OCI-LY1 (cell line): Measurements from ENCODE around the gene MBD6.

Experiments used
- EZH2 ChIP-seq: fragments of 200-600 bp; sonication (generic), shearing (Covaris generic); IDR thresholded peaks from 2 replicates; pipeline ENCODE4 v1.8.0; 2017; ENCODE audit warnings: borderline replicate concordance, mixed run types, mild to moderate bottlenecking, antibody characterized with exemption, low read length, moderate library complexity, mixed read lengths
- TF ChIP-seq, protein P1 (sequence below): fragments of 200-600 bp; sonication (generic), shearing (Covaris generic); IDR thresholded peaks from 2 replicates; pipeline ENCODE4 v1.5.1; 2017; ENCODE audit warnings: mild to moderate bottlenecking, antibody characterized with exemption, low read length, moderate library complexity, mixed read lengths

GRCh38 chr12:57479043-57479375 lies 43.6 kb upstream of the MBD6 start:
- TF ChIP-seq, protein P1, sequence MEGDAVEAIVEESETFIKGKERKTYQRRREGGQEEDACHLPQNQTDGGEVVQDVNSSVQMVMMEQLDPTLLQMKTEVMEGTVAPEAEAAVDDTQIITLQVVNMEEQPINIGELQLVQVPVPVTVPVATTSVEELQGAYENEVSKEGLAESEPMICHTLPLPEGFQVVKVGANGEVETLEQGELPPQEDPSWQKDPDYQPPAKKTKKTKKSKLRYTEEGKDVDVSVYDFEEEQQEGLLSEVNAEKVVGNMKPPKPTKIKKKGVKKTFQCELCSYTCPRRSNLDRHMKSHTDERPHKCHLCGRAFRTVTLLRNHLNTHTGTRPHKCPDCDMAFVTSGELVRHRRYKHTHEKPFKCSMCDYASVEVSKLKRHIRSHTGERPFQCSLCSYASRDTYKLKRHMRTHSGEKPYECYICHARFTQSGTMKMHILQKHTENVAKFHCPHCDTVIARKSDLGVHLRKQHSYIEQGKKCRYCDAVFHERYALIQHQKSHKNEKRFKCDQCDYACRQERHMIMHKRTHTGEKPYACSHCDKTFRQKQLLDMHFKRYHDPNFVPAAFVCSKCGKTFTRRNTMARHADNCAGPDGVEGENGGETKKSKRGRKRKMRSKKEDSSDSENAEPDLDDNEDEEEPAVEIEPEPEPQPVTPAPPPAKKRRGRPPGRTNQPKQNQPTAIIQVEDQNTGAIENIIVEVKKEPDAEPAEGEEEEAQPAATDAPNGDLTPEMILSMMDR = peak; percentile 38; the same call in 1 of the 2 replicates
- TF ChIP-seq EZH2 = no peak
